GM21529 (cell line): ENCODE results near the gene PRH2.

Experiments
- ATAC-seq: cut with Tn5 transposase; IDR thresholded peaks from one replicate; pipeline ENCODE4 v1.9.1; 2021; ENCODE audit not compliant: unreplicated experiment

The PRH2 gene

GRCh38 chr12:10928746-10929286, at the start of gene PRH2:
PRH2 (plus strand) TSS chr12:10929236; CDS start chr12:10929274, 38 bp downstream.
- no peak for ATAC-seq

GRCh38 chr12:10884086-10884725, 44.8 kb upstream of the PRH2 start, which contains the start of gene PRH1:
PRH1 (minus strand) TSS chr12:10884255; CDS start chr12:10884217, 38 bp downstream.
- no peak for ATAC-seq

GRCh38 chr12:10889226-10889625, 39.8 kb upstream of the PRH2 start:
- no peak for ATAC-seq

- ATAC-seq = no peak
Measured at GRCh38 chr12:10891937-10892336, 37.1 kb upstream of the PRH2 start.

GRCh38 chr12:10896854-10897253, 32.2 kb upstream of the PRH2 start:
- no peak for ATAC-seq

- ATAC-seq = no peak
Measured at GRCh38 chr12:10900530-10900929, 28.5 kb upstream of the PRH2 start.

- no peak for ATAC-seq
Measured at GRCh38 chr12:10900972-10901371, 28.1 kb upstream of the PRH2 start.

GRCh38 chr12:10901427-10901826, 27.6 kb upstream of the PRH2 start:
- no peak for ATAC-seq

GRCh38 chr12:10904686-10905085, 24.4 kb upstream of the PRH2 start:
- ATAC-seq = no peak

- ATAC-seq = no peak
Measured at GRCh38 chr12:10909462-10909861, 19.6 kb upstream of the PRH2 start, which contains the start of gene TAS2R13. TAS2R13 (minus strand) TSS chr12:10909562; CDS start chr12:10909298, 264 bp downstream.

- ATAC-seq = no peak
Measured at GRCh38 chr12:10910380-10910779, 18.7 kb upstream of the PRH2 start.

- ATAC-seq = no peak
Measured at GRCh38 chr12:10919809-10920208, 9.2 kb upstream of the PRH2 start.

GRCh38 chr12:10926269-10926668, 2.8 kb upstream of the PRH2 start:
- no peak for ATAC-seq

- ATAC-seq = no peak
Measured at GRCh38 chr12:10936506-10936905, 7.5 kb downstream of the PRH2 start.

- no peak for ATAC-seq
Measured at GRCh38 chr12:10939163-10939562, 10.1 kb downstream of the PRH2 start, which contains the start of gene TAS2R14. TAS2R14 (minus strand) TSS chr12:10939263; CDS start chr12:10939207, 56 bp downstream.

GRCh38 chr12:10940389-10940788, 11.4 kb downstream of the PRH2 start:
- ATAC-seq = no peak

GRCh38 chr12:10941369-10941768, 12.3 kb downstream of the PRH2 start:
- ATAC-seq = no peak

- no peak for ATAC-seq
Measured at GRCh38 chr12:10941916-10942607, 13.0 kb downstream of the PRH2 start.

- ATAC-seq = no peak
Measured at GRCh38 chr12:10943167-10943566, 14.1 kb downstream of the PRH2 start.

GRCh38 chr12:10952645-10953044, 23.6 kb downstream of the PRH2 start:
- no peak for ATAC-seq

- no peak for ATAC-seq
Measured at GRCh38 chr12:10956085-10956484, 27.0 kb downstream of the PRH2 start.

- no peak for ATAC-seq
Measured at GRCh38 chr12:10957741-10958140, 28.7 kb downstream of the PRH2 start.
